Keratinocyte (primary cell): ENCODE data around the gene P4HTM. TPM values are rescaled to one million over a fixed set of nuclear protein-coding genes. Genes with fewer than 3 reads are reported as not detected.

Experiments
- DNase-seq: peaks from one replicate; pipeline ENCODE4 v3.0.0-alpha.2; 2011; ENCODE audit warnings: low read depth, missing footprints, low spot score
- FAIRE-seq: peaks from 2 replicates; lab custom pipeline; 2011; peaks lifted over from hg19 to GRCh38; lab: Jason Lieb, UNC
- H2AFZ ChIP-seq: 2 replicates; pipeline ENCODE4 v1.6.0; 2012; ENCODE audit warnings: low read length, control low read depth, inconsistent platforms; ENCODE audit not compliant: control insufficient read depth
- H3K27ac ChIP-seq: 2 replicates; pipeline ENCODE4 v1.5.1; 2011; ENCODE audit warnings: low read length; ENCODE audit not compliant: control insufficient read depth, insufficient read depth
- H3K27me3 ChIP-seq: 3 replicates; pipeline ENCODE4 v1.6.0; 2011; ENCODE audit warnings: low read length; ENCODE audit not compliant: control insufficient read depth, insufficient read depth; ENCODE audit errors: extremely low read depth
- H3K36me3 ChIP-seq, 2 experiments: 2 replicates in 1 of 2; 3 replicates in 1 of 2; pipeline ENCODE4 v1.5.1; 2011; ENCODE audit warnings: low read length in 2 of 2, mild to moderate bottlenecking in 1 of 2; ENCODE audit not compliant: control insufficient read depth in 2 of 2, insufficient read depth in 2 of 2; ENCODE audit errors: extremely low read depth in 1 of 2
- H3K4me1 ChIP-seq: 3 replicates; pipeline ENCODE4 v1.5.1; 2011; ENCODE audit warnings: low read length; ENCODE audit not compliant: control insufficient read depth, insufficient read depth; ENCODE audit errors: extremely low read depth
- H3K4me2 ChIP-seq: 3 replicates; pipeline ENCODE4 v1.6.0; 2011; ENCODE audit warnings: low read depth, low read length; ENCODE audit not compliant: control insufficient read depth, insufficient read depth; ENCODE audit errors: extremely low read depth
- H3K4me3 ChIP-seq, 3 experiments: fragments of 200-600 bp in 1 of 3; sonication (generic) in 1 of 3; 2 replicates in 2 of 3; 3 replicates in 1 of 3; pipeline ENCODE4 v1.5.1; 2011 to 2016; ENCODE audit warnings: low read length in 3 of 3, mild to moderate bottlenecking in 3 of 3, control low read depth in 2 of 3, inconsistent platforms in 1 of 3, low read depth in 1 of 3, mixed read lengths in 1 of 3, mixed run types in 1 of 3, moderate library complexity in 1 of 3; ENCODE audit not compliant: control insufficient read depth in 2 of 3, insufficient read depth in 2 of 3; ENCODE audit errors: extremely low read depth in 1 of 3
- H3K79me2 ChIP-seq: 2 replicates; pipeline ENCODE4 v1.6.0; 2012; ENCODE audit warnings: low read length; ENCODE audit not compliant: control insufficient read depth, insufficient read depth
- H3K9ac ChIP-seq: 3 replicates; pipeline ENCODE4 v1.6.0; 2011; ENCODE audit warnings: low read length; ENCODE audit not compliant: control insufficient read depth, insufficient read depth; ENCODE audit errors: extremely low read depth
- H3K9me1 ChIP-seq: 3 replicates; pipeline ENCODE4 v1.6.0; 2011; ENCODE audit warnings: low read length; ENCODE audit not compliant: control insufficient read depth, insufficient read depth; ENCODE audit errors: extremely low read depth
- H3K9me3 ChIP-seq: 2 replicates; pipeline ENCODE4 v1.5.1; 2012; ENCODE audit warnings: low read depth, low read length; ENCODE audit not compliant: control insufficient read depth
- H4K20me1 ChIP-seq: 3 replicates; pipeline ENCODE4 v1.6.0; 2011; ENCODE audit warnings: low read length; ENCODE audit not compliant: control insufficient read depth, insufficient read depth; ENCODE audit errors: extremely low read depth
- EZH2 ChIP-seq: IDR thresholded peaks from one replicate; pipeline ENCODE4 v1.6.1; 2012; ENCODE audit warnings: inconsistent platforms, mild to moderate bottlenecking, low read length, moderate library complexity
- dilution Hi-C: fragments of 300-500 bp; cut with MboI; formaldehyde crosslinking; loops from one replicate; pipeline ENCODE4 v1.7.0; 2020; ENCODE audit warnings: low sequenced_read_pairs; ENCODE audit not compliant: extremely low pct_ligation_motif_present
- polyA plus RNA-seq, 5 experiments: library from polyadenylated mRNA; depleted of rRNA in 3 of 5; stranded (reverse) in 3 of 5; stranded (forward) in 1 of 5; unstranded in 1 of 5; fragments of >200 nt; gene quantifications; 1 replicate in 1 of 5; 2 replicates in 3 of 5; 3 replicates in 1 of 5; pipeline versions ENCODE4 v1.2.1 to v1.2.3, GENCODE V29; 2011 to 2012; ENCODE audit warnings: missing spikeins in 2 of 5, low read depth in 1 of 5, low replicate concordance in 1 of 5
- TF ChIP-seq, protein P1 (sequence below), 3 experiments: IDR thresholded peaks in 1 of 3; conservative IDR thresholded peaks in 1 of 3; optimal IDR thresholded peaks in 1 of 3; 2 replicates in 2 of 3; 3 replicates in 1 of 3; pipeline versions ENCODE3 to v1.5.1; 2011; ENCODE audit warnings: low read length in 3 of 3, mild to moderate bottlenecking in 3 of 3, moderate library complexity in 2 of 3, control low read depth in 1 of 3, inconsistent platforms in 1 of 3; ENCODE audit not compliant: insufficient read depth in 2 of 3; ENCODE audit errors: extremely low read depth in 1 of 3

The P4HTM gene
- polyA plus RNA-seq, 1 donor (not counting 4 experiments of a cell fraction or from before 2014, with no cell fraction given), result 0.93 TPM

DNA sequence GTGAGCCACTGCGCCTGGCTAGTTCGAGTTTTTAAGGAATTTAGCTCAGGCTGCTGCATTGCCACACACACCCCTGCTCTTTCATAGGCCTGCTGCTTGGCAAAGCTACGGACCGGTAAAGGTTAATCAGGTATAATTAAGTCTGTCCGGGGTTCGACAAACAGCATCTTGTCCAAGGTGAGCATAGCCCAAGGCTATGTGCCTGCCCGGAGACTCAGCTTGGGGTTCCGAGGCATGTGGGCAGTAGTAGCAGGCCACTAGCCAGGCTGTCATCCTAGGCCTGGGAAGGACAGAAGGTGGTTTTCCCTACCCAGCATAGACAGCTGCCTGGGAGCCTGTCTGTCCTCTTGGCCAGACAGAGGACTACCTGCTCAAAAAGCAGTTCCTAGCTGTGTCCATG is 6.6 kb downstream of the P4HTM start:
- dilution Hi-C loops, result no loop called here
- no peaks in the 10 kb centered on the region for H3K79me2 ChIP-seq
- no peaks in the 10 kb centered on the region for H3K27me3 ChIP-seq

DNA sequence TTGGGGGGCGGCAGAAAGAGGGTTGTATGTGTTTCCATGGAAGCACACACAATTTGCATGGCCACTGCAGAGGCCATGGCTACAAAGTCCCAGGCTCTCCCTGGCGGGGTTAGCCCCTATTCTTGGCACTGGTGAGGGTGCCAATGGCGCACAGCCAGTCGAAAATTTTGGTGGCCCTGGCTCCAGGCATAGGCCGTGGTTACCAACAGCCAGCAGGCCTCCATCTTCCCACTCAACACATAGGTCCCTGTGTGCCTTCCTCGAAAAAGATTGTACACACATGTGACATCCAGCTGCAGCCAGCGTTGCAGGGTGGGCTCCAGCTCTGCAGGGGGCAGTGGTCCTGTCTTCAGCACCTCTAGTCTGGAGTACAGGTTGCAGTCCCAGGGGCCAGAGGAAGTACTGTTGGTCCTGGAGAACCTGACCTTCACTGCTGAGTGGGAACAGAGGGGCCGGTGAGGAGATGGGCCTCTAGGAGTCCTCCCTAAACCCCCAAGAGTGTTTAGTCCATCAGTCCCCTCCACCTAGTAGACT is 7.1 kb downstream of the P4HTM start:
- Histone ChIP-seq H3K79me2 (no peaks in the 10 kb centered on the region), H2AFZ (no peak overlapping the region), H3K9me1 (no peaks in the 10 kb centered on the region), H3K27ac (no peak overlapping the region), H3K4me1 (no peaks in the 10 kb centered on the region), H3K9ac (no peak overlapping the region), H3K4me2 (no peak overlapping the region), H3K36me3 (no peaks in the 10 kb centered on the region), H4K20me1 (no peaks in the 10 kb centered on the region), H3K27me3 (no peaks in the 10 kb centered on the region), H3K9me3 (no peaks in the 10 kb centered on the region), H3K4me3 (no peak overlapping the region)
- no peak for TF ChIP-seq EZH2
- TF ChIP-seq, protein P1, sequence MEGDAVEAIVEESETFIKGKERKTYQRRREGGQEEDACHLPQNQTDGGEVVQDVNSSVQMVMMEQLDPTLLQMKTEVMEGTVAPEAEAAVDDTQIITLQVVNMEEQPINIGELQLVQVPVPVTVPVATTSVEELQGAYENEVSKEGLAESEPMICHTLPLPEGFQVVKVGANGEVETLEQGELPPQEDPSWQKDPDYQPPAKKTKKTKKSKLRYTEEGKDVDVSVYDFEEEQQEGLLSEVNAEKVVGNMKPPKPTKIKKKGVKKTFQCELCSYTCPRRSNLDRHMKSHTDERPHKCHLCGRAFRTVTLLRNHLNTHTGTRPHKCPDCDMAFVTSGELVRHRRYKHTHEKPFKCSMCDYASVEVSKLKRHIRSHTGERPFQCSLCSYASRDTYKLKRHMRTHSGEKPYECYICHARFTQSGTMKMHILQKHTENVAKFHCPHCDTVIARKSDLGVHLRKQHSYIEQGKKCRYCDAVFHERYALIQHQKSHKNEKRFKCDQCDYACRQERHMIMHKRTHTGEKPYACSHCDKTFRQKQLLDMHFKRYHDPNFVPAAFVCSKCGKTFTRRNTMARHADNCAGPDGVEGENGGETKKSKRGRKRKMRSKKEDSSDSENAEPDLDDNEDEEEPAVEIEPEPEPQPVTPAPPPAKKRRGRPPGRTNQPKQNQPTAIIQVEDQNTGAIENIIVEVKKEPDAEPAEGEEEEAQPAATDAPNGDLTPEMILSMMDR (optimal IDR thresholded peaks at IDR 0.05 in 1 of 3, IDR thresholded peaks at IDR 0.05 in 1 of 3, conservative IDR thresholded peaks at IDR 0.05 in 1 of 3; ENCODE audit: extremely low read depth in 1 of 3, insufficient read depth in 2 of 3, low read length in 3 of 3), result no peak
- DNase-seq, result no peak
- dilution Hi-C loops, result no loop called here
- FAIRE-seq, result no peak

More for the DNA sequence above, 6.6 kb downstream of the P4HTM start:
- FAIRE-seq (no peak), DNase-seq (no peak)
- peaks cover 2% of the 10 kb centered on the region for H3K4me1 ChIP-seq
- H3K36me3 ChIP-seq, result no peaks in the 10 kb centered on the region
- no peak overlapping the region for H3K27ac ChIP-seq
- H2AFZ ChIP-seq, result no peak overlapping the region
- no peak overlapping the region for H3K4me3 ChIP-seq
- no peaks in the 10 kb centered on the region for H4K20me1 ChIP-seq
- H3K9me3 ChIP-seq, result no peaks in the 10 kb centered on the region
- no peak overlapping the region for H3K9ac ChIP-seq
- no peaks in the 10 kb centered on the region for H3K9me1 ChIP-seq
- no peak overlapping the region for H3K4me2 ChIP-seq
- TF ChIP-seq EZH2, result no peak
- TF ChIP-seq, protein P1 (optimal IDR thresholded peaks at IDR 0.05 in 1 of 3, IDR thresholded peaks at IDR 0.05 in 1 of 3, conservative IDR thresholded peaks at IDR 0.05 in 1 of 3; ENCODE audit: extremely low read depth in 1 of 3, insufficient read depth in 2 of 3, low read length in 3 of 3), result no peak
